Endothelial cell of umbilical vein (primary cell): Measurements from ENCODE around the gene EPB41L3.

Experiments
- CTCF ChIP-seq, 2 donors: IDR thresholded peaks; 1 replicate in 1 of 2; 2 replicates in 1 of 2; pipeline ENCODE4 v1.5.1; 2011; ENCODE audit warnings: low read length in 2 of 2, mild to moderate bottlenecking in 2 of 2, moderate library complexity in 2 of 2, control low read depth in 1 of 2, inconsistent platforms in 1 of 2, low read depth in 1 of 2; ENCODE audit not compliant: insufficient read depth in 1 of 2; ENCODE audit errors: extremely low read depth in 1 of 2
- EZH2 ChIP-seq: IDR thresholded peaks from 2 replicates; pipeline ENCODE4 v1.6.1; 2012; ENCODE audit warnings: borderline replicate concordance, low read depth, mild to moderate bottlenecking, moderate library complexity, low read length, inconsistent platforms; ENCODE audit not compliant: severe bottlenecking
- MYC ChIP-seq: IDR thresholded peaks from one replicate; pipeline ENCODE4 v1.6.1; 2011; ENCODE audit warnings: mild to moderate bottlenecking, low read depth, low read length
- POLR2A ChIP-seq: IDR thresholded peaks from 2 replicates; pipeline ENCODE4 v1.6.1; 2012; ENCODE audit warnings: low read depth, mild to moderate bottlenecking, control low read depth, low read length

- TF ChIP-seq CTCF (IDR thresholded peaks at IDR 0.05; ENCODE audit: extremely low read depth in 1 of 2, insufficient read depth in 1 of 2, low read depth in 1 of 2, low read length in 2 of 2) (no peak), MYC (no peak), EZH2 (no peak), POLR2A (no peak)
Observed at GRCh38 chr18:5449858-5450509, 93.8 kb downstream of the EPB41L3 start.
